ENCODE results near the gene GPRIN2.

GPRIN2 gene

DNA sequence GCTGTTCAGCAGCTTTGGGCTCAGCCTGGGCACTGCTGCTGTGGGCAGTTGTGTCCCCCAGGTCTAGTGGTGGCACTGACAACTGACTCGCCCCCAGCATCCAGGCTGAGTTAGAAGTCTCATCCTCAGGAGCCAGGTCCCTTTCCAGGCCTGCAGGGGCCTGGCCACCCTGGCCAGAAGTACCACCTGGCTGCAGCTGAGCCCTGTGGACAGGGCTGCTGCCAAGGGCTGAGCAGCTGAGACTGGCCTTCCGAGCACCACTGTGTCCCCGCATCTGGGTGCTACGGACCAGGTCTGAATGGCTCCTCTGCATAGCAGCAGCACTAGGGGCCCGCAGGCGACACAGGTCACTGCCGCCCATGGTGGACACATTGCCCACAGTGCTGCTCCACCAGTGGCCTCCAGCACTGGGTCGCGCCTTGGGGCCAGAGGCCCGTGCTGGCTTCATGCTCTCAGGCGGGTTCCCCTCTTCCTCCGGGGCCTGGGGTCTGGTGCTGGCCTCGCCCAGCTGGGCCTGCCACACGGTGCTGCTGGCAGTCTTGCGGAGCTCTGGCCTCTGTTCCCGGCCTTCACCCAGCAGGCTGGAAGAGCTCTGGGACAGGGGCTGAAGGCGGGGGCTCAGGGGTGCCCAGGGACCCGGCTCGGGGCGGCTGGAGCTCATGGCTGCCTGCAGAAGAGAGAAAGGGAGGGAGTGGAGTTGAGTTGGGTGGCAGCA is 6.2 kb downstream of the GPRIN2 start:
- FAIRE-seq: no peak
- no peak for DNase-seq (ENCODE audit: insufficient read length, low spot score)

DNA sequence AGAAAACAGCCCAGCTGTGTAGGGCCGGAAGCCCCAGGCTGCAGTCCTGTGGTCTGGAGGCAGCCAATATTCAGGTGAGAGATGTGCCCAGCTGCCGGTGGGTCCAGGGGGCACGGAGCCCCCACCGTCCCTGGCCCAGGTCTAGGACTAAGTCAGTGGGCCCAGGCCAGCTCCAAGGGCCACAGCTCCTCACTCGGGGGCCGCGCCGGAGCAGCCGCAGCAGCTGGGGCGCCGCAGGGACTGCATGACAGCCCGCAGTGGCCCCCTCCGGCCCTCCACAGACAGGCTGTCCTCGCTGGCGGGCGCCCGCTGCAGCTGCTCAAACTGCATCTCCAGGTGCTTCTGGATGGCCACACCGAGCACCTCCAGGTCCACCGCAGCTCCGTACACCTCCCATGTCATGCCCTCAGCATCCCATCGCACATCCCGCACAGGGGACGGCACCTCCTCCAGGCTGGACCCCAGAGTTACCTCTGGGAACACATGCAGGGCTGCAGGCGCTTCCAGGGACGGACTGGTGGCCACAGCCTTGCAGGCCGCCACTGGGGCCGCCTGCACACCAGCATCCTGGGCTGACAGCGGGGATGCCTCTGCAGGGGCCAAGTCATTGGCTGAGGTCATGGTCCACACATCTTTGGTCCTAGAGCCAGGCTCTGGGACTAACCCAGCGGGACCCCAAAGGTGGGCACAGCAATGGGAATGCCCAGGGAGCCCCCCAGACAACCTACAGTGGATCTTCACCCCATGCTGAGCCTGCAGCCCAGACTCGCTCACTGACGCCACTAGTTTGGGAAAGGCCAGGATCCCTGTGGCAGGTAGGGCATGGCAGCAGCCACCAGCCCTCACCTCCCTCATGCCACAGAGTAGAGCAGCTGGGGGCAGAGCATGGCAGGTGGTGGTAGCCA is 7.0 kb downstream of the GPRIN2 start:
- FAIRE-seq (no peak), DNase-seq (ENCODE audit: insufficient read length, low spot score) (no peak)

GRCh38 chr10:46548498-46549090 is 7.9 kb downstream of the GPRIN2 start:
- DNase-seq (ENCODE audit: insufficient read length, low spot score): no peak
- no peak for FAIRE-seq

DNA sequence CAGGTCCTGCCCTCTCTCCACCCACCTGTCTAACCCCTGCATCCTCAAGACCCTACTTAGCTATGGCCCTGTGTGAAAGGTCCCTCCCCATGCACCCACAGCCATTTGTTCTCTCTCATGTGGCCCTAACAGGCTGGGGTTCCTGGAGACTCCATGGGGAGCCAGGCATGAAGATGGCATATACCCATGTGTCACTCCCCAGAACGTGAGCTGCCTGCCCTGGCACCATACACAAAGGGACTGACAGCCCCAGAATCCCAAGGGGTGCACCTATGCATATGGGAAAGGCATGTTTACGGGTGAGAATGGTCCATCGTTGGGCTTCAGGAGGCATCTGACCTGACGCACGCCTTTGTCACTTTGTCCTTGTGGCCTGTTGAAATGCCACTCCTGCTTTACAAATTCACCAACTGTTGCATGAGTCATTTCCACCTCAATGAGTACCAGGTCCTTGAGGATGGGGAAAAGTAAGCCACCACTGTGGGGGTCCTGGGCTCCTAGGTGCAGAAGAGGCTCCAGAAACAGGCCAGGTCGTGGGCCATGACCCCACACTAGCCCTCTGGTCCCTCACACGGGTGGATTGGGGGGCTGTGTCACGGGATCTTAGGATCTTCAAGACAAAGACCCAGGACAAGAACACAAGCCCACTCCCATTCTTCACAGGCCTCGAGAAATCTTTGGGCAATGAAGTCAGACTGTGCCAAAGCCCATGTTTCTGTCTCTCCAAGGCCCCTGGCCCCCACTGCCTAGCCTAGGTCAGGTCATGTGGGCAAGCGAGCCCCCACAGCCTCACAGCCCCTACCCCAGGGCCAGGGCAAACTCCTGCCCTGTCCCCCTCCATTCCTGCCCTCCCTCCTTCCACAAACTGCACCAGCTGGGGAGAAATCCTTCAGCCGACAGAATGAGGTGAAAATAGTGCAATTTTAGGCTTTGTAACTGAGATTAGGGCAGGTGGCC is 8.6 kb downstream of the GPRIN2 start:
- FAIRE-seq: no peak
- no peak for DNase-seq (ENCODE audit: insufficient read length, low spot score)

GRCh38 chr10:46546591-46547540 is 9.6 kb downstream of the GPRIN2 start:
- no peak for DNase-seq (ENCODE audit: insufficient read length, low spot score)

GRCh38 chr10:46545861-46546590 is 10.4 kb downstream of the GPRIN2 start:
- DNase-seq (ENCODE audit: insufficient read length, low spot score) (no peak), FAIRE-seq (no peak)

More at GRCh38 chr10:46546591-46547540, 9.6 kb downstream of the GPRIN2 start:
- FAIRE-seq: no peak

GRCh38 chr10:46544989-46545791 is 11.3 kb downstream of the GPRIN2 start:
- no peak for FAIRE-seq
- no peak for DNase-seq (ENCODE audit: insufficient read length, low spot score)

DNA sequence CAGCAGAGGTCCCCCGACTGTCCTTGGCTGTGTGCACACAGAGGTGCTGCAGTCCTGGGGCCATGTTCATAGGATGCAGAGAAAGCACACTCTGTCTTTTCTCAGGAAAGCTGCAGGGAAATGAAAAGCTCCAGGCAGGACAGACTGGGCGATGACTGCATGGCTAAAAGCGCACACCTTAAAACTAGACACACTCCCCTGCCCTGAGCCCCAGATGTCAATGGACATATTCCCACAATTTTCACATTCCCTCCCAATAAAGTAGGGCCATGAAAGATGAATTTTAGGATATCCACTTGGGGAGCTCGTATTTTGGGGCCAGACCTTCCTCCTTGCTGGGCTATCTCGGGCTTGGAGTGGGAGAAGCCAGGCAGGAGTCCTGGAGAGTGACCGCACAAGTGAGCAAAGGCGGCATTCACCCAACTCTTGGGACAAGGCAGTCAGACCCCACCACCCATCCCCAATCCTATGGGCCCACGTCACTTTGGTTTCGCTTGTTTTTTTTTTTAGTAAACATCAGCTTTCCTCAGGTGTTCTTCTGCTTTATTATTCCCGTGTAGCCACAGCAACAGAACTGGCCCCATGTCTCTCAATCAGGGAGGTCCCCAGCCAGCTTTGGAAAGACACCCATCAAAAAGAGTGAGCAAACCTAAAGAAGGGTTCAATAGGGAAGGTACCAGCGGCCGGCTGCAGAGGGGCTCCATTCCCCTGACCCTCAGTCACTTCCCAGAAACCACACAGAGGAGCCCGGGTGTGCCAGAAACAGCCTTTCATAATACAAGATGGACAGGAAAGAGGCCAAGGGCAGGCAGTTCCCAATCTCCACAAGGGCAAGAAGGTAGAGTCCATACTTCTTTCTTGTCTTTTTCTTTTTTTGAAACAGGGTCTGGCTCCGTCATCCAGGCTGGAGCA is 12.7 kb downstream of the GPRIN2 start:
- no peak for FAIRE-seq

GRCh38 chr10:46542567-46543465 is 13.6 kb downstream of the GPRIN2 start:
- no peak for FAIRE-seq
- DNase-seq (ENCODE audit: insufficient read length, low spot score): no peak

More for the DNA sequence above, 12.7 kb downstream of the GPRIN2 start:
- DNase-seq (ENCODE audit: insufficient read length, low spot score): no peak

DNA sequence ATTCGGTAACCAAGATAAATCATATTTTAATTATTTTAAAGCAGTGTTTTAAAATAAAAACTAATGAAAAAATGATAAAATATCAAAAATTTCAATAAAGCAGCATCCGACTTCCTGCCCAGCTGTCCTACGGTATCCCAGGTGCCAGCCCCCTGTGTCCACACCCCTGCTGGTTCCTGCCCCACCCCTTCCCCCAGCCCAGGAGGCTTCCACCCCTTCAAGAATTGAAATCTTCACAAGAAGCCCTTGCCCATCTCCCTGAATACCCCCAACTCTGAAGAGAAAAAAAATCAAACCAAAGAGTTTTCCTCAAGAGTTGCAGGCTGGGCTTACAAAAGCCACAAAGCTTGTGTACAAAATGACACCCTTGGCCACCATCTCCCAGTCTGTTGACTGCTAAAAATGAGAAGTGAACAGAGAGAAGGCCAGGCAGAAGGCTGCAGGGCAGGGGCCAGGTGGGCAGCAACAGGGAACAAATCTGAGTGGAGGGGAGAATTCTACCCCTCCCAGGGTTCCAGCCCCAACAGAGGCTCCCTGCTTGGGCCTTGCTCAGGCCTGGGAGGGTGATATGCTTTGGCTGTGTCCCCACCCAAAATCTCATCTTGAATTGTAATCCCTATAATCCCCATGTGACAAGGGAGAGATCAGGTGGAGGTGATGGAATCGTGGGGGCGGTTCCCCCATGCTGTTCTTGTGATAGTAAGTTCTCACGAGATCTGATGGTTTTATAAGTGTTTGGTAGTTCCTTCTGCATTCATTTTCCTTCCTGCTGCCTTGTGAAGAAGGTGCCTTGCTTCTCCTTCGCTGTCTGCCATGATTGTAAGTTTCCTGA is 14.5 kb downstream of the GPRIN2 start:
- no peak for DNase-seq (ENCODE audit: insufficient read length, low spot score)
- no peak for FAIRE-seq

- no peak for DNase-seq (ENCODE audit: insufficient read length, low spot score)
Measured at GRCh38 chr10:46541017-46541661, 15.3 kb downstream of the GPRIN2 start.

DNA sequence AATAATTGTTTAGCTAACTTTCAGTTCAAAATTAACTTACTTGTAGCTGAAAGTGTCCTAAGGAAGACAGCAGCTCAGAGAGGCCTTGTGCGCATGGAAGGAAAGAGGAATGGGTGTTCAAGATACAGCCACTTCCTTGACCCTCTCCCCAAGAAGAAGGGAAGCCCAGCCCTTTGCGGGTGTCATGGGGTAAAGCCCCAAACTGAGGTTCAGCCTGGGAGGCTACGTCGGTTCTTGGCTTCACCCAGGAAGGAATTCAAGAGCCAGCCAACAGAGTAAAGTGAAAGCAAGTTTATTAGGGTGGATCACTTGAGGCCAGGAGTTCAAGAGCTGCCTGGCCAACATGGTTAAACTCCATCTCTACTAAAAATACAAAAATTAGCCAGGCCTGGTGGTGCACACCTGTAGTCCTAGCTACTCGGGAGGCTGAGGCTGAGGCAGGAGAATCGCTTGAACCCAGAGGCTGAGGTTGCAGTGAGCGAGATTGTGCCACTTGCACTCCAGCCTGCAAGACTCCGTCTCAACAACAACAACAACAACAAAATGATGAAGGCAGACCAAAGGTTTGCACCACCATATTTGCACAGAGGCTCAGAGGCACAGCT is 15.9 kb downstream of the GPRIN2 start:
- FAIRE-seq: no peak
- DNase-seq (ENCODE audit: insufficient read length, low spot score): no peak

More at GRCh38 chr10:46541017-46541661, 15.3 kb downstream of the GPRIN2 start:
- FAIRE-seq: no peak

DNA sequence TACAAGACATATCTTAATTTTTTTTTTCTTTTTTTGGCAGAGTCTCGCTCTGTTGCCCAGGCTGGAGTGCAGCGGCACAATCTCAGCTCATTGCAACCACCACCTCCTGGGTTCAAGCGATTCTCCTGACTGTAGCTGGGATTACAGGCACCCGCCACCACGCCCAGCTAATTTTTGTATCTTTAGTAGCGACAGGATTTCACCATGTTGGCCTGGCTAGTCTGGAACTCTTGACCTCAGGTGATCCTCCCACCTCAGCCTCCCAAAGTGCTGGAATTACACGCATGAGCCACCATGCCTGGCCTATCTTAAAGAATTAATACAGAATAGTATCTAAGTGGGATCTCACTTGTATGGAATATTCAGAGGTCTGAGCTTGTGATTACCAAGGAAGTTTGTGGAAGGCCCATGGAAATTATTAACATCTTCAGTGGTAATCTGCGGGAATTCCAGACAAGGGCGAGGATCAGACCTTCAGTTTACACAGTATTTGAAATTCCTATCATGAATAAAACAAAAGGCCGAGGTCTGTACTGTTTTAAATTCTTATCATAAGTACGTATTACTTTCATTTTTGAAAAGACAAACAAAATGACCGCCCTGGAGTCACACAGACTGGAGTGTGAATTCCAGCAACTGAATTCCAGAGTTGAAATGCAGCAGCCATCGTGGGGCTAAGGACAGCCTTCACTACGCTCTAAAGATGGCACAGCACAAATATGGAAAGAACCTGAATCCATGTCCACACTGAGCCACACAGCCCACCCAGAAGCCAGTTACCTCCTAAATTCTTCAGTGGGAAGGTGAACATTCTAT is 16.7 kb downstream of the GPRIN2 start:
- DNase-seq (ENCODE audit: insufficient read length, low spot score) (no peak), FAIRE-seq (no peak)

All from GM19239 (cell line).